Cerebellar nuclear complex (tissue), 1 donor: ENCODE measurements around the gene RMDN2.

Experiments
- DNase-seq, 2 experiments: peaks; one replicate each; lab custom pipeline; 2025; lab: John Stamatoyannopoulos, UW

The RMDN2 gene, protein sequence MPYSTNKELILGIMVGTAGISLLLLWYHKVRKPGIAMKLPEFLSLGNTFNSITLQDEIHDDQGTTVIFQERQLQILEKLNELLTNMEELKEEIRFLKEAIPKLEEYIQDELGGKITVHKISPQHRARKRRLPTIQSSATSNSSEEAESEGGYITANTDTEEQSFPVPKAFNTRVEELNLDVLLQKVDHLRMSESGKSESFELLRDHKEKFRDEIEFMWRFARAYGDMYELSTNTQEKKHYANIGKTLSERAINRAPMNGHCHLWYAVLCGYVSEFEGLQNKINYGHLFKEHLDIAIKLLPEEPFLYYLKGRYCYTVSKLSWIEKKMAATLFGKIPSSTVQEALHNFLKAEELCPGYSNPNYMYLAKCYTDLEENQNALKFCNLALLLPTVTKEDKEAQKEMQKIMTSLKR

DNA sequence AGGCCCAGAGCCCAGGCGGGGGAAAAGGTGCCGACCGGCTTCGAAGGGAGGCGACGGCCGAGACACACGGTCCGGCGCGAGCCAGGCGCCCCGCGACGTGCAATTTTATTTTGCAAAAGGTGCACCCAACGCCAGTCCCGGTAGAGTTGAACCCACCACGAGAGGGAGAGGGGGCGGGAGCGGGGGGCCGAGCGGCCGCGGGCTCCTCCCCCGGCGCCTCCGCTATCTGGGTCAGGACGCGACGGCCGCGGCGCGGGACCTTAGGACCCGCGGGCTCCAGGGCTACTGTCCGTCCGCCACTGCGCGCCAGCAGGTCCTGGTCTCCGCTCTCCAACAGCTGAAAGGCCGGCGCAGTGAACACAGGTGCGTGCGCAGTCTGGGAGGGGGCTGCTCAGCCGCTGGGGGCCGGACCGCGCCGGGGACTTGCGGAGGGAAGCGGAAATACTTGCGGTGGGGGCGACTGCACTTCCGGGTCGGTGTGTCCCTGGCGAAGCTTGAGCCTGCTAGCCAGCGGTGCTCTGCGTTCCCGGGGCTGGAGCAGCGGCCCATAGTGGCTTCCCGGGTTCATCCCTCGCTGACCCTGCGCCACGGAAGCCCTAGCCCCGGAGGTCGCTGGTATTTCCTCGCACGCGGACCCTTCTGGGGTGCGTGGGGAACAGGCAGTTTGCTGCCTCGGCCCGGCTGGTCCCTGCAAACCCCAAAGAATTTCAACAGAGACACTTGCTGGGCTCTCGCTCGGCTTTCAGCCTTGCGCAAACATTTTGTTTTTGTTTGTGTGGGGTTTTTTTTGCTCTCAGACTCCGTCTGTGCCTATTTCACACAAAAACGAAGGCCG is at the start of gene RMDN2:
Gene RMDN2, plus strand, starts transcription at position 225 of the 835 bp plus-strand sequence. CDS start 3,991 bp downstream, outside the sequence.
- DNase-seq = peak; percentile 44 to 58

DNA sequence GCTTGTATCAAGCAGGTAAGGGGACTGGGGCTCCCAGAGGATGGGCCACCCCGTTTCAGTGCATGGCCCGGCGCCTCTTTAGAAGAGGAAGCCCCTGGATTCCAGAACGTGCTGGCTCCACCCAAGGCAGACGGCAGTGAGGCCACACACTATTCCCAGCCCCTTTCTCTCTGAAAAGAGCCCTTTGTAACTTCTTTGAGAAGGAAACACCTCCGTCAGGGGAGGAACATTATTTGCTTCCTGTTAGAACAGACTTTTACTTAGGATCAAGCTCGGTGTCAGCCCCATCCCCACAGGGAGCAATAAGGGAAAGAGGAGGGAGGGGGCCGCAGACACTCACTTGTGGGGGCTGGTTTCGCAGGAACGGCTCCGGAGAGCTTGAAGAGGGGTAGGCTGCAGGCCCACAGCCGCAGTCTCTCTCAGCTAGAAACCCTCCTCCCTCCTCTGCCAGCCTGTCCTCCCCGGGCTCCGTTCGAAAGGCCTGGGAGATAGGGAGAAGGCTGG is 49.6 kb upstream of the RMDN2 start:
- no peak for DNase-seq

GRCh38 chr2:37876227-37876626 is 48.9 kb upstream of the RMDN2 start:
- DNase-seq = no peak

DNA sequence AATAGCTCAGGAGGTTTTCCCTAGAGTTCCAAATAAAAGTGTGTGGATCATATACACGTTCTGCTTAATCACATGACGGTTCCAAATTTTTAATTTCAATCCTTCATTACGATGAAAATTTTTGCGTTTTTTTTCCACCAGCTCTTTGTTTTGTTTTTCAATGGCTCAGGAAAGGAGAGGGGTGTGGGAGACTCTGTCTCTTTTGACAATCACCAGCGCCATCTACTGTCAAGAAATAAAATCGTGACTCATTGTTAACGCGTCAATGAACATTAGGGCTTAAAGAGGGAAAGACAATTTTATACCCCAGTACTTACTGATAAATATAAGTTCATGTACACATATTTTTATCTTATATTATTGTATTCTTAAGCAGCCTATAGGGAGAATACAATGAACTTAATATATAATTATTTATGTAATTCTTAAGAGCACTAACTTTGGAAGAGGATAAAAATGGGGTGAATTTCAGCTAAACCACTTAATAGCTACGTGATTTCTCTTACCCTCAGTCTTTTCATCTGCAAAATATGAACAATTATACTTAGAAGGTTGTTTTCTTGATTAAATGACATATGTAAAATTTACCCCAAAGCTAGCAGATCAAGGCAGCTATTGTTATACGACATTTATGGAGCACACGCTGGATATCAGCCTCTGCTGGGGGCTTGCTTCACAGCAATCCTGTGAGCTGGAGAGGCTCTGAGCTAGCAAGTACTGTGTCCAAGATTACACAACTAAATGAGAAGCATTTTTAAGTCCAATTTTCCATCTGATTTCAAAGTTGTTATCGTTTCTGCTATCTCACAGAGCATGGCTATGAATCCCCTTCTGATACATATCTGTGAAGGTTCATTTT is 47.4 kb upstream of the RMDN2 start:
- DNase-seq = no peak

GRCh38 chr2:37878536-37878935 is 46.6 kb upstream of the RMDN2 start:
- DNase-seq = no peak

DNA sequence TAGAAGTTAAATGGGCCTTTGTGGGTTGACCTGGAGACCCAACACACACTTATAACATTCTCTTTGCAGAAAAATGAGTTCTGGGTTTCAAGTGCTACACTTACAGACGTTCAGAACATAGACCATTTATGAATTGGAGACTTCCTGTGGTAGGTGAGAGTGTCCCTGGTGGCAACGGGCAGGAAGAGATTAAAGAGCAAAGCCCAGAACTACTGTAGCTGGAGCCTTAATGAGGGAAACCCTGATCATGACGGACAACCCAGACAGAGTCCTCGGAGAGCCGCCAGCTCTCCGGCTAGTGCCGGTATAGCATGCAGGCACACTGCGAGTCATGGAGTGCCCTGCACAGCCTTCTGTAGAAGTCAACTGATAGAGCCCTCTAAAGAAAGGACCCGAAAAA is 44.5 kb upstream of the RMDN2 start:
- DNase-seq = no peak

DNA sequence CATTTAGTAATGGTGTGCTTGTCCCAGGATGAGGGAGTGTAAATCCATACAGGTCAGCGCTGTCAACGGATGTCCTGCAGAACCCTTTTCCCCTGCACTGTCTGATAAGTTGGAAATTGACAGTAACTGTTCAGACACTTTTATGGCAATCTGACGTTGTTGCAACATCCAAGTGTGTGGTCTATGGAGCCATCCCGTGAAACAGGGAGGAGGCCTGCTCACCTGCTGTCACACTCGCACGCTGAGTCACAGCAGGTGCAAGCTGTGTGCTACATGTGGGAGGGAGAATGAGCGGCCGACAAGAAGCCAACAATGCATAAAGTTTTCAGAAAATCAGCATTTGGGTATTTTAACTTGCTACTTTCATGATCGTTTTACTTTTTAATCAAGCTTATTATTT is 43.7 kb upstream of the RMDN2 start:
- no peak for DNase-seq

DNA sequence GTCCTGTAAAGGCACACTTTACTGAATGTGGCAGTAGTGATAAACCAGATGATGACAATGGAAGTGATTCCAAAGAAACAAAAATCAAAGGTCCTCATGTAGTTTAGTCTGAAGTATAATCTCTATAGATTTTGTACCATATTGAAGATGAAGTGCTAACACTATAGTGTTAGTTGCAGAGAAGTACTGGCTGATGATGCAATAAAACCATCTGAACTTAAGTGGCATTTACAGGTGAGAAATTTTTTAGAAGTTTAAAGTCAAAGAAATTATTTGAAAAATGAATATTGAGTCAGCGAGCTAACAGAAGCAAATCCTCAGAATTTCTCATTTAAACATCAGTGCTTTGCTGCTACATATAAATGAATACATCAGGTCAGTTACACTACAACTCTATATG is 43.1 kb upstream of the RMDN2 start:
- no peak for DNase-seq

- DNase-seq = no peak
Measured at GRCh38 chr2:37883518-37883917, 41.6 kb upstream of the RMDN2 start.

DNA sequence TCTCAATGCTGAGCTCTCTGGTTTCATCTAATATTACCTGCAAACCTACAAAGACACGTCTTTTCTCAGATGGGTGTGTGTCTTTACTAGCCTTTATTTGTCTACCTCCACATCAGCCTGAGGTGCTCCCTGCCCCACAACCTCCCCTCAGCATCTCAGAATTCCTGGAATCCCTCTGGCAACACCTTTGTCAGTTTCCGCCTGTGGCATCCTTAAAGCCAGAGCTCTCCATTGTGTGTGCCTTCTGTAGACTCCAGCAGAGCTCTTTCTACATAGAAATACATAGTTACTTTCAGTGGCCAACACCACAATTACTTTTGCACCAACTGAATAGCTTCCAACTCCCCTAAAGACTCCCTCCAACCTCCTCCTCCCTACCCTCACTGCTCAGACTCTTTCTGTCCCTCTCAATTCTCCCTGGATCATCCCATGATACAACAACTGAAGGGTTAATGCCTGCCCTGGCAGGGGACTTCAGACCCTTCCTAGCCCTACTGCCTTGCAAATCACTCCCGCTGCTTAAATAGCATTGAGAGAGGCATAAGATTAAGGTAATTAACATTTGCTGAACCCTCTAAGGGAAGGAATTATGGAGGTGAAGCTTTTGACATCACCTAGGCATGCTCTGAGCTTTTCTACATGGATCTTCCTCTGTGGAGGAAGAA is 39.6 kb upstream of the RMDN2 start:
- DNase-seq = no peak

GRCh38 chr2:37886745-37887144 is 38.3 kb upstream of the RMDN2 start:
- DNase-seq = no peak

GRCh38 chr2:37887286-37887685 is 37.8 kb upstream of the RMDN2 start:
- DNase-seq = no peak

DNA sequence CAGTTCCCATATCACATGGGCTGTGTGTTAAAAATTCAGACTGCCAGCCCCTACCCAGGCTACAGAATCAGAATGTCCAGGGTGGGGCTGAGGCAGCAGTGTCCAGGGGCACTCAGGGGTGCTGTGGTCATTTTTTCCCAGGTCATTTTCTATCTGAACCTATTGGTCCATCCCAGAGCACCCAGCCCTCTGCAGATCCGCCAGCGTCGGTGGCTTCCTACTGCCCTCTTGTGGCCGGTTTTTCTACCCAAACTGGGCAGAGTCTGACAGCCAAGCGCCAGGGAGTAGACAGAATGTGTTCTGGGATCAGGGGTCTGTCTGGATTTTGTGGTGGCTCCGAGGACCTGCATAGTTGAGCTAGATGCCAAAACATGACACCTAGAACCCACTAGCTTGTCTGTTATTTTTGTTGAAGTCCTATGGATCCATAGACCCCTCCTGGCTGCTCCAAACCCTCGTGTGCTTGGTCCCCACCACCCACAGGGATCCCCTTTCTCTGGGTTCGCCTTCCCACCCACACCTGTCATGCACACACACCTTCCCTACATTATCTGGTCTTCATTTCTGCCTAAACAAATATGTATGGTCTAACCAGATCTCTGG is 34.1 kb upstream of the RMDN2 start:
- DNase-seq = no peak

DNA sequence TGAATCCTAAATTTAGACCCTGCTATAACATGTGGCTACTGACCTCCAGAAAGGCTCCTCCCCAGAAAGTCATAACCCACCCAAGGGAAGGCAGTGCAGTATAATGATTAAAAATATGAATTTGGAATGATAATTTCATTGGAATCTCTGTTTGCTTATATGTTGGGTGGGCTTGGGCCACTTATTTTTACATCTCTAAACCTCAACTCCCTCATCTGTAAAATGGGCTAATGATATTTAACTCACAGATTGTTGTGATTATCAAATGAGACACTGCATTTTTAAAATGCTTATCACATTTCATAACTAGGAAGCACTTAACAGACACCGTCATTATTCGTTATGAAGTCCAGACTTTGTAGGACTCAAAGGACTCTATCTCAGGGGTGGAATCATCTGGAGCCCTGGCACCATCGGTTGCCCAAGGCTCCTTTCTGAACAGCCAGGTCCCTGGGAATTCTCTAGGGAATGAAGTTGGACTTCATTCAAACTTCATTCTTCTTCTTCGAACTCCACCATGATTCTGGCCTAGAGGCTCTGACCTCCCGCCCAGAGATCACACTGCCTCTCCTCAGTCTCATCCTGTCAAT is 33.1 kb upstream of the RMDN2 start:
- DNase-seq = no peak

DNA sequence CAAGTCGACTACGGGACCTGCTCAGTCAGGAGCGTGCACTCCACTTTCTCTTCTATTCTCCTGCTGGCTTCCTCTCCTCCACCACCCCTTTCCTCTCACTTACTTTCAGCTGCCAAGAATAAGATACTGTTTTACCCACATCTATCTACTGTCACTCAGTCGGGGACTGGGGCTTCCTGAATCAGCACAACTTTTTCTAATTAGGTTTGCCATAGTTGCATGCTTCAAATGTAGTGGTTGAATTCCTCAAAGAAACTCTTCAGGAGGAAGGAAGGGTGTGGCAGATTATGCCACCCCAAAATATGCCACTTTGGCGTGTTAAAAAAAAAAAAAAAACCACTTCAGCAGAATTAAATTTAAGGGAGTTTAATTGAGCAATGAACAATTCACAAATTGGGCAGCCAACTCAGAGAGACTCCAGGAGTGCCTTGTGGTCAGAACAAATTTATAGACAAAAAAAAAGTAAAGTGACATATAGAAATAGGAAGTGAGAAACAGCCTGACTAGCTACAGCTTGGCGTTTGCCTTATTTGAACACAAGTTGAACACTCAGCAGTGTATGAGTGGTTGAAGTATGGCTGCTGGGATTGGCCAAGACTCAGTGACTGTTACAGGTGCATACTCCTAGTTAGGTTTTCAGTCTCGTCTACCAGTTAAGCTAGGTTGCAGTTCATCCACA is 32.5 kb upstream of the RMDN2 start:
- DNase-seq = no peak

DNA sequence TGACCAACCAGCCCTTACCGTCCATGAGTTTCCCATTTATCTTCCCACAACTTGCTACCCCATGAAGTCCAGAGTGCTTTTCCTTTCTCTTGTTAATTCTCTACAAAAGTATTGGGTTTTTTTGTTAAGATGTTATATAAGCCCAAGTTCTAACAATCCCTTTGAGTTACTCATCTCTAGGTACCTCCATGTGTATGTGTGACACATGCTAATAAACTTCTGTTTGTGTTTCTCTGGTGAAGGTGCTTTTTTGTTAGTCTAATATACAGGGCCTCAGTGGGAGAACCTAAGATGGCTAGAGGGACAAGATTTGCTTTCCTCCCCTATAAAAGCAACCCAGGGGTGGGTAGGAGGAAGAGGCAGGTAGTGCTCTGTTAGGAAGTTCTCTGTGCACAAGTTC is 31.8 kb upstream of the RMDN2 start:
- no peak for DNase-seq

GRCh38 chr2:37894047-37894446 is 31.0 kb upstream of the RMDN2 start:
- DNase-seq = no peak

- no peak for DNase-seq
Measured at GRCh38 chr2:37894601-37895000, 30.5 kb upstream of the RMDN2 start.

GRCh38 chr2:37895140-37895539 is 29.9 kb upstream of the RMDN2 start:
- no peak for DNase-seq

DNA sequence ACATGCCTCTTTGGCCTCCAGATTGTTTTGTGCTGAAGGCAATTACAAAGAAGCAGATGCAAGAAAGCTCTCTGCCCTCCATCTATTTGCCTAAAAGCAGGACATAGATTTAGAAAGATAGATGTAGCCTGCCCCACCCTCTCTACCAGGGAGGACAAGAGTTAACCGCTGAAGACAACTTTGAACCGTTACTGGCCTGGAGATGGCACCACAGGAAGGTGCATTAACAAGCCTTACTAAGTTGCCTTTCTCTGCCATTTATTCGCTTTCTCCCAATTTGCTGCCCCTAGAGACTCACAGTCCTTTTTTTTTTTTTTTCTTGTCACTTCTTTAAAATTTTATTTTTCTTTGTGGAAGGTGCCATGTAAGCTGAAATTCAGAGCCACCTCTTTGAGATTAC is 28.8 kb upstream of the RMDN2 start:
- DNase-seq = no peak
